Panc1 (cell line): ENCODE measurements around the gene RPN2. TPM values are rescaled to one million over a fixed set of nuclear protein-coding genes. Genes with fewer than 3 reads are reported as not detected.

Experiments used
- ATAC-seq: fragments of 200-7000 bp; cut with Tn5 transposase; 2 replicates; pipeline ENCODE4 v1.9.1; 2020; ENCODE audit warnings: mild to moderate bottlenecking, moderate library complexity
- BruUV-seq: library from RNA; stranded (reverse); fragments of 400-500 nt; replicated peaks from 2 replicates; lab custom pipeline; 2021; lab: Mats Ljungman, UMichigan
- CTCF ChIA-PET: fragments of 300-600 bp; sonication (Branson Sonifier 250); formaldehyde crosslinking; loops from one replicate; lab custom pipeline; 2022; ENCODE audit warnings: antibody characterized with exemption; lab: Charles Lee
- POLR2A ChIA-PET: fragments of 300-600 bp; sonication (Branson Sonifier 250); formaldehyde crosslinking; loops from one replicate; lab custom pipeline; 2022; ENCODE audit warnings: antibody characterized with exemption; lab: Charles Lee
- DNase-seq: peaks from one replicate; pipeline ENCODE4 v3.0.0-alpha.2; 2010; ENCODE audit warnings: low read depth, low spot score
- H3K27ac ChIP-seq: 2 replicates; pipeline ENCODE4 v1.5.1; 2011; ENCODE audit warnings: mild to moderate bottlenecking, low read length, inconsistent platforms
- H3K27me3 ChIP-seq: fragments of 200-500 bp; sonication (Bioruptor generic); 2 replicates; pipeline ENCODE4 v1.6.0; 2014; ENCODE audit warnings: low read length, inconsistent platforms; ENCODE audit not compliant: control insufficient read depth, insufficient read depth
- H3K36me3 ChIP-seq: fragments of 200-500 bp; sonication (Bioruptor generic); 2 replicates; pipeline ENCODE4 v1.5.1; 2014; ENCODE audit warnings: inconsistent platforms, mild to moderate bottlenecking, low read length, moderate library complexity; ENCODE audit not compliant: control insufficient read depth, insufficient read depth
- H3K4me1 ChIP-seq: 2 replicates; pipeline ENCODE4 v1.5.1; 2011; ENCODE audit warnings: inconsistent platforms, mild to moderate bottlenecking, low read length, moderate library complexity; ENCODE audit not compliant: control insufficient read depth, insufficient read depth
- H3K4me3 ChIP-seq, 2 experiments: 2 replicates each; pipeline ENCODE4 v1.5.1; 2011 to 2012; ENCODE audit warnings: low read depth in 2 of 2, low read length in 2 of 2, mild to moderate bottlenecking in 2 of 2, inconsistent platforms in 1 of 2, moderate library complexity in 1 of 2
- H3K9me3 ChIP-seq: fragments of 200-500 bp; sonication (Bioruptor generic); 2 replicates; pipeline ENCODE4 v1.5.1; 2014; ENCODE audit warnings: low read depth, mild to moderate bottlenecking, inconsistent platforms, low read length, moderate library complexity; ENCODE audit not compliant: control insufficient read depth, insufficient read depth
- CTCF ChIP-seq: fragments of 450-650 bp; IDR thresholded peaks from 2 replicates; pipeline ENCODE4 v1.5.1; 2017; ENCODE audit warnings: mild to moderate bottlenecking
- POLR2AphosphoS5 ChIP-seq: IDR thresholded peaks from 2 replicates; pipeline ENCODE4 v1.6.1; 2012; ENCODE audit warnings: mild to moderate bottlenecking, low read depth, low read length, moderate library complexity
- REST ChIP-seq, 2 experiments: IDR thresholded peaks; 2 replicates each; pipeline ENCODE4 v1.6.1; 2011 to 2012; ENCODE audit warnings: low read depth in 2 of 2, control low read depth in 1 of 2, low read length in 1 of 2, mild to moderate bottlenecking in 1 of 2, moderate library complexity in 1 of 2; ENCODE audit not compliant: insufficient read depth in 1 of 2
- SIN3A ChIP-seq: IDR thresholded peaks from 2 replicates; pipeline ENCODE4 v1.6.1; 2012; ENCODE audit warnings: low read depth, mild to moderate bottlenecking, low read length, moderate library complexity, borderline replicate concordance; ENCODE audit not compliant: insufficient read depth
- TCF7L2 ChIP-seq: IDR thresholded peaks from 2 replicates; pipeline ENCODE4 v1.6.1; 2011; ENCODE audit warnings: mild to moderate bottlenecking, low read depth, low read length, inconsistent platforms
- in situ Hi-C: cut with HindIII; loops from 2 replicates; pipeline ENCODE4 v1.10.0; 2016; ENCODE audit warnings: low sequenced_read_pairs, low pct_unique_long_range_greater_than_20kb
- intact Hi-C: fragments of 100-400 bp; cut with micrococcal nuclease; formaldehyde crosslinking; loops from one replicate; pipeline ENCODE4 v1.10.0; 2022; ENCODE audit not compliant: unreplicated experiment
- total RNA-seq: library from RNA; stranded (reverse); gene quantifications from one replicate; pipeline ENCODE4 v1.2.1, GENCODE V29; 2021; ENCODE audit not compliant: unreplicated experiment

The RPN2 gene
- total RNA-seq, 1 experiment from 2014 or later: 250 TPM

GRCh38 chr20:37205130-37205529 is 26.0 kb downstream of the RPN2 start:
- in situ Hi-C loops: no loop called here
- TSS peak; percentile 10 for BruUV-seq
- no peak for TF ChIP-seq CTCF
- TF ChIP-seq REST (IDR thresholded peaks at IDR 0.05; ENCODE audit: insufficient read depth in 1 of 2, low read depth in 2 of 2, low read length in 1 of 2): no peak
- TF ChIP-seq SIN3A: no peak
- no peak for TF ChIP-seq TCF7L2
- TF ChIP-seq POLR2AphosphoS5: no peak
- no peak overlapping the region for H3K27ac ChIP-seq
- ATAC-seq (no peak), DNase-seq (no peak)
- no peak overlapping the region for H3K4me3 ChIP-seq
- POLR2A ChIA-PET: no interaction called here
- H3K27me3 ChIP-seq: no peaks in the 10 kb centered on the region
- H3K4me1 ChIP-seq: peaks cover 6% of the 10 kb centered on the region
- intact Hi-C loops: no loop called here
- H3K36me3 ChIP-seq: peaks cover 34% of the 10 kb centered on the region
- CTCF ChIA-PET: no interaction called here
- no peaks in the 10 kb centered on the region for H3K9me3 ChIP-seq

- intact Hi-C loops (no loop called here), in situ Hi-C loops (no loop called here)
- H3K27ac ChIP-seq: no peak overlapping the region
- no peaks in the 10 kb centered on the region for H3K27me3 ChIP-seq
- CTCF ChIA-PET: no interaction called here
- H3K4me3 ChIP-seq: no peak overlapping the region
- TF ChIP-seq TCF7L2 (no peak), REST (IDR thresholded peaks at IDR 0.05; ENCODE audit: insufficient read depth in 1 of 2, low read depth in 2 of 2, low read length in 1 of 2) (no peak)
- ATAC-seq (no peak), DNase-seq (no peak)
- peaks cover 35% of the 10 kb centered on the region for H3K36me3 ChIP-seq
- BruUV-seq: no TSS peak
- no peaks in the 10 kb centered on the region for H3K9me3 ChIP-seq
- POLR2A ChIA-PET: no interaction called here
- peaks cover 6% of the 10 kb centered on the region for H3K4me1 ChIP-seq
Measured at GRCh38 chr20:37205794-37206193, 26.7 kb downstream of the RPN2 start.
